Measurements from ENCODE around the gene ARL15. TPM values are rescaled to one million over a fixed set of nuclear protein-coding genes. Genes with fewer than 3 reads are reported as not detected.

The ARL15 gene
- total and polyA plus RNA-seq, 2 donors, result 23.1 to 26.4 TPM

DNA sequence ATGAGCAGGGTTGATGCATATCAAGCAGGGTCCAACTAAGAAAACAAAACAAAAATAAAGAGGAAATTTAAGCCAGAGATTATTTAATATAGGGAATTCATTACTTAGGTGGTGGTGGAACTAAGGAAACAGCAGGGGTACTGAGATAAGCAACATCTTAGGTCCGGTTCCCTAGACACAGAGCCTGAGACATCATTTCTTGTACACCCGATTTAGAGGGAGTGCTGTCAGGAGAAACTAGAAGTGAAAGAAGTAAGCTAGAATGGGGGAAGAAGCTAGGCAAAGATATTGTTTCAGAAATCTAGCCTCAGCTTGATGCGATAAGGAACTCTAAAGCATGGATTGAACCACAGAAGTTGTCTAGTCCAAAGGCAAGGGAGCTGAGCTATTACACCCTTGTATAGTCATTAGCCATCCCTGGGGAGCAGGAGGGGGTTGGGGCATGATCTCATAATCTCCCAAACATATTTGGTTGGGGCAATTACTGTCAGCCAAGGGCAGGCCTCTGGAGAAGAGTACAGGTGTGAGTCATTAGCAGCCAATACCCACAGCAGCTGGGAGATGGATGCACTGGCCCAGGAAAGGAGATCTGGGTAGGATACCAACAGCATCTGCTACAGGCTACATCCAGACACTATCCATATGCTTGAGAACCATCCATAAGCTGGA is 194.5 kb downstream of the ARL15 start:
- no peak for DNase-seq (ENCODE audit: low read depth in 6 of 9, low spot score in 9 of 9)
- WGBS, result 86% methylated on average over 3 of the region's 3 CpGs
- H3K27me3 ChIP-seq (ENCODE audit: control insufficient read depth in 2 of 2, insufficient read depth in 1 of 2, low read length in 1 of 2), result no peaks in the 10 kb centered on the region

DNA sequence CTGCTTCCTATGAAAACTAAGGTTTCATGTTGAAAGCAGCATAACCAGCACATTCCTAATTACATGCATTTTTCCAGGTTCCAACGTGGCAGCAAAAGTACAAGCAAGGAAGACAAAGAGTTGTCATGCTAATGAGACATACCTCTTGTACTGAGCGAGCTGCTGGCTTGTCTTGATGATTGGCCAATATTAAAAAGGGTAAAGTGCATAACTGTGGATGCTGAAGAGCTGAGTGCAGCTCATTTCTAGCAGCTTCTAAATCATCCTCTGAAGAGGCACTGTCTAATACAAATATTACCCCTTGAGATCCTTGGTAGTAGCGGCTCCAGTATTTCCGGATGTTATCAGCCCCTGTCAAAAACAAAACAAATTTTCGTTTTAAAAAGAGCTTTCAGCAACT is 197.3 kb downstream of the ARL15 start:
- no peak for DNase-seq (ENCODE audit: low read depth in 6 of 9, low spot score in 9 of 9)
- H3K4me1 ChIP-seq (ENCODE audit: control insufficient read depth in 2 of 2, insufficient read depth in 2 of 2, low read length in 2 of 2), result no peaks in the 10 kb centered on the region
- no peaks in the 10 kb centered on the region for H3K9me3 ChIP-seq (ENCODE audit: control insufficient read depth in 2 of 2, insufficient read depth in 1 of 2, low read length in 1 of 2)
- H3K4me3 ChIP-seq (ENCODE audit: low read length in 2 of 2), result no peak overlapping the region
- H3K36me3 ChIP-seq (ENCODE audit: control insufficient read depth in 2 of 2, insufficient read depth in 2 of 2, low read length in 1 of 2), result no peaks in the 10 kb centered on the region
- H3K27ac ChIP-seq (ENCODE audit: low read depth in 1 of 2, low read length in 1 of 2), result no peak overlapping the region
- 87% methylated on average over 5 of the region's 5 CpGs for WGBS
- no peaks in the 10 kb centered on the region for H3K27me3 ChIP-seq (ENCODE audit: control insufficient read depth in 2 of 2, insufficient read depth in 1 of 2, low read length in 1 of 2)

More for the DNA sequence above, 194.5 kb downstream of the ARL15 start:
- Histone ChIP-seq H3K9me3 (ENCODE audit: control insufficient read depth in 2 of 2, insufficient read depth in 1 of 2, low read length in 1 of 2) (no peaks in the 10 kb centered on the region), H3K27ac (ENCODE audit: low read depth in 1 of 2, low read length in 1 of 2) (no peak overlapping the region), H3K36me3 (ENCODE audit: control insufficient read depth in 2 of 2, insufficient read depth in 2 of 2, low read length in 1 of 2) (no peaks in the 10 kb centered on the region), H3K4me1 (ENCODE audit: control insufficient read depth in 2 of 2, insufficient read depth in 2 of 2, low read length in 2 of 2) (no peaks in the 10 kb centered on the region), H3K4me3 (ENCODE audit: low read length in 2 of 2) (no peak overlapping the region)

DNA sequence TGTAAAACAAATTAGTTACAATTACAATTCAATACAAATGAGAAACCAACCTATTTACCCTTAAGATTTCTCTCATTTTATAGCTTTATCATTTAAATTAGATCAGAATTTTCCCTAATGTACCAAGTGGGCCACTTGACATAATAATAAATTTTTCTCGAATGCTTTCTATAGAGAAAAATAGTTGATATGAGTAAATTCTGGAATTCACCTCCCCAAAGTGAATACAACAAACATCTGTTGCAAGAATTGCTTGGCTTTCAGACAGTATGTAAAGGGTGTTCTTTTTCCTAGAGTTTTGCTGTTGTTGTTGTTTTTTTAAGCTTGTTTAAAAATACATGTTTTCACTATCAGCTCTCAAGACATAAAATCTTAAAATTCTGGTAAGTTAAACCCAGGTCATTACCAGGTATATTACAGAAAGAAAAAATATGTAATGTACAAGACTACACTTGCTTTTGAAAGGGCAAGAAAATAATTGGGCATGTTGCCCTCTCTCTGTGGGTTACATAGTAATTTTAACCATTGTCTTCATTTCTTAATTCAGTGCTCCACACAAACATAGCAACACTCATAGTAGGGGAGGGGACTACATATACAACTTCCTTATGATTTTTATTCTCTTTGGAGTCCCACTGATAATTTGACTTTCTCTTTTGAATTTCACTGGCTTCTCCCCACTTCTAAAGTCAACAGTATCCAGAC is 200.6 kb downstream of the ARL15 start:
- no peaks in the 10 kb centered on the region for H3K4me1 ChIP-seq (ENCODE audit: control insufficient read depth in 2 of 2, insufficient read depth in 2 of 2, low read length in 2 of 2)
- H3K27me3 ChIP-seq (ENCODE audit: control insufficient read depth in 2 of 2, insufficient read depth in 1 of 2, low read length in 1 of 2), result no peaks in the 10 kb centered on the region
- DNase-seq (ENCODE audit: low read depth in 6 of 9, low spot score in 9 of 9), result no peak
- H3K36me3 ChIP-seq (ENCODE audit: control insufficient read depth in 2 of 2, insufficient read depth in 2 of 2, low read length in 1 of 2), result no peaks in the 10 kb centered on the region
- H3K9me3 ChIP-seq (ENCODE audit: control insufficient read depth in 2 of 2, insufficient read depth in 1 of 2, low read length in 1 of 2), result no peaks in the 10 kb centered on the region
- no peak overlapping the region for H3K27ac ChIP-seq (ENCODE audit: low read depth in 1 of 2, low read length in 1 of 2)
- WGBS, result 95% methylated on average over 1 of the region's 1 CpG
- H3K4me3 ChIP-seq (ENCODE audit: low read length in 2 of 2), result no peak overlapping the region

DNA sequence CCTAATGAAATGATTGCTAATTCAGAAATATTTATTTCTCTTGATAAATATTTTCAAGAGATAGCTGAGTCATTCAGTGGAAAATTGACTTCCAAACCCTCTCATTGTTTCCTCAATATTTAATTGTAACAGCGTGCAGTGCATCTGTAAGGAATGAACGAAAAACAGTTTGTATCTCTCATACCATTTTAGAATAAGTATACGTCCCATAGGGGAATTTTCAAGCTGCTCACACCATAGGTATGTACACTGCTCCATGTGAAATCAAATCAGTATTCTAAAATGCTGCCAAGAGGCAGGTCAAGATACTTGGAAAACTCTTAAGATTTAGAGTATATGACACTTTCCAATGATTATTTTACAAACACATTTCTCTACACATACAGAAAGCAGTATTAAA is 202.2 kb downstream of the ARL15 start:
- no peak for DNase-seq (ENCODE audit: low read depth in 6 of 9, low spot score in 9 of 9)
- no peaks in the 10 kb centered on the region for H3K9me3 ChIP-seq (ENCODE audit: control insufficient read depth in 2 of 2, insufficient read depth in 1 of 2, low read length in 1 of 2)
- H3K27ac ChIP-seq (ENCODE audit: low read depth in 1 of 2, low read length in 1 of 2), result no peak overlapping the region
- no peaks in the 10 kb centered on the region for H3K4me1 ChIP-seq (ENCODE audit: control insufficient read depth in 2 of 2, insufficient read depth in 2 of 2, low read length in 2 of 2)
- H3K27me3 ChIP-seq (ENCODE audit: control insufficient read depth in 2 of 2, insufficient read depth in 1 of 2, low read length in 1 of 2), result no peaks in the 10 kb centered on the region
- no peaks in the 10 kb centered on the region for H3K36me3 ChIP-seq (ENCODE audit: control insufficient read depth in 2 of 2, insufficient read depth in 2 of 2, low read length in 1 of 2)
- H3K4me3 ChIP-seq (ENCODE audit: low read length in 2 of 2), result no peak overlapping the region
- 94% methylated on average over 3 of the region's 3 CpGs for WGBS

DNA sequence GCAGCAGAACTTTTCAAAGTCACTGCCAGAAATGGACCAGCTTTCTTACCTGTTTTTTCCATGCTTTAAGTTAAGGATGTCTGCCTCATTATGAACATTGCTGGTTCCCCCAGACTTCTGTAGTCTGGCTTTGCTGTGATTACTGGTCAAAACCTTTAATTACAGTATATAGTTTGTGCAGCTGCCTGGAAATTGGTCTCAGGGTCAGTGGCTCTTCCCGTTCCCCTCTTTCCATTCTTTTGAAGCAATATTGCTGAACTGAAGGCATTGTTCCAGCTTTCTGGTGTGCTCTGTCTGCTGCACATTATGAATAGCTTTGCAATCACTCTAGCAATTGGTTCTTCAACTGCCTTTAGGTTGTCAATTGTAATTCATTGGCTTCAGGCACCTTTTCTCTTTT is 206.5 kb downstream of the ARL15 start:
- H3K27me3 ChIP-seq (ENCODE audit: control insufficient read depth in 2 of 2, insufficient read depth in 1 of 2, low read length in 1 of 2), result no peaks in the 10 kb centered on the region
- no peak overlapping the region for H3K27ac ChIP-seq (ENCODE audit: low read depth in 1 of 2, low read length in 1 of 2)
- no peak for DNase-seq (ENCODE audit: low read depth in 6 of 9, low spot score in 9 of 9)
- H3K36me3 ChIP-seq (ENCODE audit: control insufficient read depth in 2 of 2, insufficient read depth in 2 of 2, low read length in 1 of 2), result no peaks in the 10 kb centered on the region
- 93% methylated on average over 1 of the region's 1 CpG for WGBS
- no peak overlapping the region for H3K4me3 ChIP-seq (ENCODE audit: low read length in 2 of 2)
- no peaks in the 10 kb centered on the region for H3K4me1 ChIP-seq (ENCODE audit: control insufficient read depth in 2 of 2, insufficient read depth in 2 of 2, low read length in 2 of 2)
- H3K9me3 ChIP-seq (ENCODE audit: control insufficient read depth in 2 of 2, insufficient read depth in 1 of 2, low read length in 1 of 2), result no peaks in the 10 kb centered on the region

DNA sequence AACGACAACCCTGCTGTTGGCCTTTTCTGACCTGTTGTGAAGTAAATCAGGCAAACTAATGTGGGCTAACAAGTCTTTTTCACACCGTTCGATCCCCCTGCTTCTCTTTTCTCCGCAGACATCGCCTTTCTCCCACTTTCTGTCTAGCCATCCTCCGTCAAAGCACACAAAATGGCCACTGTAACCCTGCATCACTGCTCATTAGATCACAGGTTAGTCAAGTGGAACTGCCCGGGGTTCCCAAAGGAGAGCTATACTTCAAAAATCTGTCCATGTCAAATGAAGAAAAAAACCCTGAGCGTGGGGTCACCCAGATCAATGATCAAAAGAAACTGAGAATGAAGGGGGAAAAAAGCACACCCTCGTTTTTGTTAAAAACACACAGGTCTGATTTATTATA is 212.1 kb downstream of the ARL15 start:
- DNase-seq (ENCODE audit: low read depth in 6 of 9, low spot score in 9 of 9), result no peak
- H3K4me3 ChIP-seq (ENCODE audit: low read length in 2 of 2), result no peak overlapping the region
- H3K36me3 ChIP-seq (ENCODE audit: control insufficient read depth in 2 of 2, insufficient read depth in 2 of 2, low read length in 1 of 2), result no peaks in the 10 kb centered on the region
- WGBS, result 97% methylated on average over 9 of the region's 9 CpGs
- H3K27me3 ChIP-seq (ENCODE audit: control insufficient read depth in 2 of 2, insufficient read depth in 1 of 2, low read length in 1 of 2), result no peaks in the 10 kb centered on the region
- H3K4me1 ChIP-seq (ENCODE audit: control insufficient read depth in 2 of 2, insufficient read depth in 2 of 2, low read length in 2 of 2), result no peaks in the 10 kb centered on the region
- H3K27ac ChIP-seq (ENCODE audit: low read depth in 1 of 2, low read length in 1 of 2), result no peak overlapping the region
- H3K9me3 ChIP-seq (ENCODE audit: control insufficient read depth in 2 of 2, insufficient read depth in 1 of 2, low read length in 1 of 2), result no peaks in the 10 kb centered on the region

DNA sequence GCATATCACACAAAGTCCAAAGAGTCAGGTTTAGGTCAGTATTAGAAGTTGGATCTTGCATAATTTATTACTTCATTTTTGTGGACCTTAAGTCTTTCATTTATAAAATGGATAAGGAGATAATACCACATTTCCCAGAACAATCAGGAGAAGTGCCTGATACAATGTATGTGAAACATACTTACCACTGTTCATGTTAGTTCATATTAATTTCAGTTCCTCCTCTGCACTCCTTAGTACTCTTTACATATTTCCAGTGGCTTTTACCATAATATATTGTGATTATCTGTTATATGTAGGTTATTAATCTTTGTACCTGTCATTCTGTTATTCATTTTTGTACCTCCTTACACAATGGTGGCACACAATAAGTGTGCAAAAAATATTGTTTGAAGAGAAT is 214.4 kb downstream of the ARL15 start:
- Histone ChIP-seq H3K4me3 (ENCODE audit: low read length in 2 of 2) (no peak overlapping the region), H3K9me3 (ENCODE audit: control insufficient read depth in 2 of 2, insufficient read depth in 1 of 2, low read length in 1 of 2) (no peaks in the 10 kb centered on the region), H3K36me3 (ENCODE audit: control insufficient read depth in 2 of 2, insufficient read depth in 2 of 2, low read length in 1 of 2) (no peaks in the 10 kb centered on the region), H3K4me1 (ENCODE audit: control insufficient read depth in 2 of 2, insufficient read depth in 2 of 2, low read length in 2 of 2) (no peaks in the 10 kb centered on the region), H3K27me3 (ENCODE audit: control insufficient read depth in 2 of 2, insufficient read depth in 1 of 2, low read length in 1 of 2) (no peaks in the 10 kb centered on the region), H3K27ac (ENCODE audit: low read depth in 1 of 2, low read length in 1 of 2) (no peak overlapping the region)
- no peak for DNase-seq (ENCODE audit: low read depth in 6 of 9, low spot score in 9 of 9)

DNA sequence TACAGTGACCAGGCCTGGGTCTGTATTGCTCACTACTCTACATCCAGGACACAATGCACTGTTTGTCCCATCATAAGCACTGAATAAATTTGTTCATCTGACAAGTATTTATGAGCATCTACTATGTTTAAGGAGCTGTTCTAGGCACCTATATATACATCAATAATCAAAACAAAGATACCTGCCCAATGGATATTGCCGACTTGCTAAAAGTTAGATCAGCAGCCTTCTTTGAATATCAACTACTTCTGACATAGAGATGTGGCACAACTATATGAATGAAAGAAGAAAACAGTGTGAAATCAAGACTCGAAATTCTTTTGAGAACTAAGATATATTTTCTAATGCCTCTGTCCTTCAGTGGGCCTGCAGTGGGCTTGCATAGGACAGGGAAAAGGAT is 215.7 kb downstream of the ARL15 start:
- no peak overlapping the region for H3K27ac ChIP-seq (ENCODE audit: low read depth in 1 of 2, low read length in 1 of 2)
- no peaks in the 10 kb centered on the region for H3K9me3 ChIP-seq (ENCODE audit: control insufficient read depth in 2 of 2, insufficient read depth in 1 of 2, low read length in 1 of 2)
- DNase-seq (ENCODE audit: low read depth in 6 of 9, low spot score in 9 of 9), result no peak
- no peaks in the 10 kb centered on the region for H3K36me3 ChIP-seq (ENCODE audit: control insufficient read depth in 2 of 2, insufficient read depth in 2 of 2, low read length in 1 of 2)
- H3K27me3 ChIP-seq (ENCODE audit: control insufficient read depth in 2 of 2, insufficient read depth in 1 of 2, low read length in 1 of 2), result no peaks in the 10 kb centered on the region
- H3K4me3 ChIP-seq (ENCODE audit: low read length in 2 of 2), result no peak overlapping the region
- H3K4me1 ChIP-seq (ENCODE audit: control insufficient read depth in 2 of 2, insufficient read depth in 2 of 2, low read length in 2 of 2), result no peaks in the 10 kb centered on the region
- 97% methylated on average over 2 of the region's 2 CpGs for WGBS

DNA sequence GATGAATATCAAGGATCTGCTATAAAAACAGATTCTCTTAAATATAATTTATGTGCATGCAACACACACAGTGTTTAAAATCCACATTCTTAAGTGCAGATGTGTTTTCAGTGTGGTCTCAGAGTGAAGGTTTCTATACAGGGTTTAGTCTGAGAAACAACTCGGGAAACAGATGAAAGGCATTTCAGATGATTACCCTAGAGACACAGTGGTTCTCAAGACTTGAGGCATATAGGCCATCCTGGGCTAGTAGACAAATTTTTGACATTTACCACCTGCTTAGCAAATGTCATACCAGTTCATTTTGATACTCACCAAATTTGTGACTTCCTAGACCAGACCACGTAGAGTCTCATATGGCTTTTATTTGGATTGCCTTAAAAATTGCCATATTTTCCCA is 216.5 kb downstream of the ARL15 start:
- 97% methylated on average over 2 of the region's 2 CpGs for WGBS

More for the DNA sequence above, 216.5 kb downstream of the ARL15 start:
- Histone ChIP-seq H3K36me3 (ENCODE audit: control insufficient read depth in 2 of 2, insufficient read depth in 2 of 2, low read length in 1 of 2) (no peaks in the 10 kb centered on the region), H3K27me3 (ENCODE audit: control insufficient read depth in 2 of 2, insufficient read depth in 1 of 2, low read length in 1 of 2) (no peaks in the 10 kb centered on the region), H3K4me1 (ENCODE audit: control insufficient read depth in 2 of 2, insufficient read depth in 2 of 2, low read length in 2 of 2) (no peaks in the 10 kb centered on the region), H3K4me3 (ENCODE audit: low read length in 2 of 2) (no peak overlapping the region), H3K9me3 (ENCODE audit: control insufficient read depth in 2 of 2, insufficient read depth in 1 of 2, low read length in 1 of 2) (no peaks in the 10 kb centered on the region), H3K27ac (ENCODE audit: low read depth in 1 of 2, low read length in 1 of 2) (no peak overlapping the region)
- no peak for DNase-seq (ENCODE audit: low read depth in 6 of 9, low spot score in 9 of 9)

Data from thymus (tissue), 11 donors.